NCI-H146 treated with DMSO at 0.1 percent for 48 hours (cell line): ENCODE measurements around the gene SPATA46.

Experiments
- DNase-seq: peaks from one replicate; lab custom pipeline; 2025; ENCODE audit not compliant: unreplicated experiment; lab: John Stamatoyannopoulos, UW

Gene SPATA46

GRCh38 chr1:162391790-162392563 lies 15.3 kb upstream of the SPATA46 start:
- no peak for DNase-seq

- no peak for DNase-seq
Measured at GRCh38 chr1:162390396-162391185, 13.9 kb upstream of the SPATA46 start.

GRCh38 chr1:162389971-162390370 lies 13.3 kb upstream of the SPATA46 start:
- no peak for DNase-seq

GRCh38 chr1:162389021-162389818 lies 12.6 kb upstream of the SPATA46 start:
- DNase-seq: no peak

- no peak for DNase-seq
Measured at GRCh38 chr1:162388615-162389014, 12.0 kb upstream of the SPATA46 start.

GRCh38 chr1:162388083-162388594 lies 11.5 kb upstream of the SPATA46 start:
- DNase-seq: no peak

- no peak for DNase-seq
Measured at GRCh38 chr1:162387226-162388082, 10.8 kb upstream of the SPATA46 start.

- DNase-seq: no peak
Measured at GRCh38 chr1:162386292-162387225, 9.9 kb upstream of the SPATA46 start.

GRCh38 chr1:162385702-162386101 lies 9.0 kb upstream of the SPATA46 start:
- DNase-seq: no peak

- no peak for DNase-seq
Measured at GRCh38 chr1:162385280-162385623, 8.6 kb upstream of the SPATA46 start.

- no peak for DNase-seq
Measured at GRCh38 chr1:162384601-162385279, 8.1 kb upstream of the SPATA46 start.

- no peak for DNase-seq
Measured at GRCh38 chr1:162384116-162384515, 7.5 kb upstream of the SPATA46 start.

- DNase-seq: no peak
Measured at GRCh38 chr1:162383516-162383915, 6.9 kb upstream of the SPATA46 start.

GRCh38 chr1:162383091-162383490 lies 6.4 kb upstream of the SPATA46 start:
- no peak for DNase-seq

- no peak for DNase-seq
Measured at GRCh38 chr1:162381941-162382750, 5.5 kb upstream of the SPATA46 start.

- DNase-seq: no peak
Measured at GRCh38 chr1:162381383-162381782, 4.7 kb upstream of the SPATA46 start, which contains the start of gene C1orf226. Gene C1orf226 (plus strand): TSS chr1:162381728. CDS start chr1:162381902, 174 bp downstream.

- DNase-seq: no peak
Measured at GRCh38 chr1:162380061-162380846, 3.6 kb upstream of the SPATA46 start.
